ENCODE data around the gene DPP7. TPM values are rescaled to one million over a fixed set of nuclear protein-coding genes. Genes with fewer than 3 reads are reported as not detected.

Gene DPP7
- total and polyA plus RNA-seq, 9 of the 15 experiments (the other 6 are each of a cell fraction or from before 2014, with no cell fraction given), result 0.99 to 365 (median 132) TPM

GRCh38 chr9:137129456-137130175 lies 15.1 kb upstream of the DPP7 start (continued):
- TF ChIP-seq CSDE1 (IDR thresholded peaks at IDR 0.05) (peak in 1 of 2 experiments; percentile 91; a peak in 1 of 4 replicates), ZNF354B (CRISPR knock-in tag; IDR thresholded peaks at IDR 0.05) (no peak), CTBP1 (IDR thresholded peaks at IDR 0.05; ENCODE audit: borderline replicate concordance) (peak; percentile 97), ARID3B (CRISPR knock-in tag; IDR thresholded peaks at IDR 0.05; ENCODE audit: borderline replicate concordance) (0 out of 2 replicates have a peak, but pooled peaks have one; percentile 4), HEY1 (CRISPR knock-in tag; IDR thresholded peaks at IDR 0.05; ENCODE audit: borderline replicate concordance) (no peak), POLR2AphosphoS5 (IDR thresholded peaks at IDR 0.05; ENCODE audit: control insufficient read depth, insufficient read depth, low read depth, low read length) (peak; percentile 82), PRMT5 (CRISPR knock-in tag; IDR thresholded peaks at IDR 0.05) (no peak), SMAD1 (IDR thresholded peaks at IDR 0.05; ENCODE audit: low read depth, low read length, partially characterized antibody) (peak; percentile 51), TCF15 (CRISPR knock-in tag; IDR thresholded peaks at IDR 0.05) (no peak), PML (IDR thresholded peaks at IDR 0.05; ENCODE audit: low read length) (0 out of 2 replicates have a peak, but pooled peaks have one; percentile 43), ZNF589 (CRISPR knock-in tag; IDR thresholded peaks at IDR 0.05; ENCODE audit: low read depth) (peak; percentile 36; the same call in 1 of the 2 replicates), CEBPG (CRISPR knock-in tag; IDR thresholded peaks at IDR 0.05) (0 out of 2 replicates have a peak, but pooled peaks have one; percentile 25), CEBPG (tag; conservative IDR thresholded peaks at IDR 0.05 in 1 of 2, IDR thresholded peaks at IDR 0.05 in 1 of 2) (no peak), FOXK2 (conservative IDR thresholded peaks at IDR 0.05 in 1 of 2, IDR thresholded peaks at IDR 0.05 in 1 of 2; ENCODE audit: low read depth in 2 of 2) (peak in 1 of 2 experiments; percentile 16; a peak in 1 of 4 replicates), HCFC1 (IDR thresholded peaks at IDR 0.05; ENCODE audit: low read depth, low read length) (peak; percentile 64), FOXK1 (CRISPR knock-in tag; IDR thresholded peaks at IDR 0.05; ENCODE audit: borderline replicate concordance) (no peak), RBM22 (IDR thresholded peaks at IDR 0.05; ENCODE audit: low read depth, low read length, poor library complexity, severe bottlenecking) (peak; percentile 99), ZBTB7A (IDR thresholded peaks at IDR 0.05; ENCODE audit: borderline replicate concordance, control insufficient read depth, low read depth, low read length) (peak; percentile 49; the same call in 1 of the 2 replicates), FIP1L1 (IDR thresholded peaks at IDR 0.05; ENCODE audit: low read depth, low read length, poor library complexity, severe bottlenecking) (peak; percentile 13), ZKSCAN1 (IDR thresholded peaks at IDR 0.05; ENCODE audit: low read depth, low read length) (0 out of 2 replicates have a peak, but pooled peaks have one; percentile 54), FOXM1 (IDR thresholded peaks at IDR 0.05; ENCODE audit: low read depth) (no peak), FOXM1 (CRISPR knock-in tag; IDR thresholded peaks at IDR 0.05; ENCODE audit: low read depth) (peak; percentile 27), ZNF551 (CRISPR knock-in tag; IDR thresholded peaks at IDR 0.05) (no peak), ILF3 (IDR thresholded peaks at IDR 0.05; ENCODE audit: borderline replicate concordance) (no peak), SMAD4 (CRISPR knock-in tag; conservative IDR thresholded peaks at IDR 0.05) (0 out of 2 replicates have a peak, but pooled peaks have one; percentile 49), ZNF830 (CRISPR knock-in tag; IDR thresholded peaks at IDR 0.05) (no peak; the same call in none of the 2 replicates), EP400 (IDR thresholded peaks at IDR 0.05) (peak; percentile 82)

Measured in K562 (cell line).